K562 (cell line): ENCODE measurements around the gene NEU1. TPM values are rescaled to one million over a fixed set of nuclear protein-coding genes. Genes with fewer than 3 reads are reported as not detected.

Experiments used
- BRF2 ChIP-seq: IDR thresholded peaks from 3 replicates; pipeline ENCODE4 v1.6.1; 2011; ENCODE audit warnings: borderline replicate concordance, mild to moderate bottlenecking; ENCODE audit not compliant: insufficient read length, insufficient read depth
- CREBBP ChIP-seq: IDR thresholded peaks from one replicate; pipeline ENCODE4 v1.6.1; 2012; ENCODE audit warnings: low read depth, mild to moderate bottlenecking, control low read depth, inconsistent platforms, low read length
- ELK1 ChIP-seq: sonication (generic); formaldehyde crosslinking; IDR thresholded peaks from 2 replicates; pipeline ENCODE4 v1.8.1; 2022; ENCODE audit warnings: missing genetic modification reagents
- ELK3 ChIP-seq: fragments of 450-650 bp; formaldehyde crosslinking; IDR thresholded peaks from 2 replicates; pipeline ENCODE4 v1.4.0; 2020; ENCODE audit warnings: mild to moderate bottlenecking
- HES1 ChIP-seq: fragments of 450-650 bp; IDR thresholded peaks from 2 replicates; pipeline ENCODE4 v1.6.1; 2016; ENCODE audit warnings: low read depth, mild to moderate bottlenecking, moderate library complexity
- HMGXB4 ChIP-seq: sonication (generic); formaldehyde crosslinking; IDR thresholded peaks from 2 replicates; pipeline ENCODE4 v1.8.1; 2023; ENCODE audit warnings: mild to moderate bottlenecking, missing genetic modification reagents
- ILF3 ChIP-seq: fragments of 450-650 bp; IDR thresholded peaks from 2 replicates; pipeline ENCODE4 v1.6.1; 2018; ENCODE audit warnings: antibody characterized with exemption, mild to moderate bottlenecking, moderate library complexity, borderline replicate concordance
- NCOA2 ChIP-seq, 2 experiments: fragments of 450-650 bp; IDR thresholded peaks; 2 replicates each; pipeline ENCODE4 v1.6.1; 2018; ENCODE audit warnings: mild to moderate bottlenecking in 2 of 2, moderate library complexity in 1 of 2; ENCODE audit not compliant: partially characterized antibody in 2 of 2
- NCOA4 ChIP-seq: fragments of 450-650 bp; IDR thresholded peaks from 2 replicates; pipeline ENCODE4 v1.6.1; 2018; ENCODE audit warnings: mild to moderate bottlenecking; ENCODE audit not compliant: partially characterized antibody
- PCBP2 ChIP-seq: fragments of 200-400 bp; formaldehyde crosslinking; IDR thresholded peaks from 2 replicates; pipeline ENCODE4 v1.6.1; 2018; ENCODE audit warnings: low read length, low read depth, mild to moderate bottlenecking, moderate library complexity; ENCODE audit not compliant: poor library complexity, severe bottlenecking
- RFX1 ChIP-seq: fragments of 450-650 bp; IDR thresholded peaks from 2 replicates; pipeline ENCODE4 v1.6.1; 2016; ENCODE audit warnings: mild to moderate bottlenecking, moderate library complexity
- SIN3A ChIP-seq, 2 experiments: fragments of 150-350 bp in 1 of 2; IDR thresholded peaks; 2 replicates each; pipeline ENCODE4 v1.6.1; 2011 to 2016; ENCODE audit warnings: borderline replicate concordance in 2 of 2, low read depth in 2 of 2, low read length in 2 of 2, mild to moderate bottlenecking in 2 of 2, moderate library complexity in 2 of 2; ENCODE audit not compliant: control insufficient read depth in 1 of 2
- SMC3 ChIP-seq: conservative IDR thresholded peaks from 2 replicates; pipeline ENCODE4 v1.6.1; 2011; ENCODE audit warnings: low read depth, low read length, improper control_type of control experiment; ENCODE audit not compliant: insufficient read depth
- SNIP1 ChIP-seq: fragments of 450-650 bp; IDR thresholded peaks from 2 replicates; pipeline ENCODE4 v1.7.1; 2017; ENCODE audit warnings: low read depth, mild to moderate bottlenecking
- STAT5A ChIP-seq: IDR thresholded peaks from 2 replicates; pipeline ENCODE4 v1.6.1; 2012; ENCODE audit warnings: low read length, inconsistent platforms, borderline replicate concordance
- XRCC3 ChIP-seq: fragments of 450-650 bp; IDR thresholded peaks from 2 replicates; pipeline ENCODE4 v1.6.1; 2017; ENCODE audit warnings: mild to moderate bottlenecking, moderate library complexity
- ZNF518B ChIP-seq: fragments of 250-450 bp; sonication (Bioruptor Pico); IDR thresholded peaks from 2 replicates; pipeline ENCODE4 v1.5.0; 2021; ENCODE audit warnings: mild to moderate bottlenecking, moderate library complexity
- polyA plus RNA-seq, 8 experiments: library from polyadenylated mRNA; depleted of rRNA in 4 of 8; stranded (reverse) in 5 of 8; unstranded in 3 of 8; fragments of >200 nt; fragmentation: Nextera tagmentation in 2 of 8; fragmentation: Illumina TruSeq in 1 of 8; extraction: Ambion mirVana in 2 of 8; extraction: Trizol in 1 of 8; gene quantifications; 2 replicates each; pipeline versions ENCODE4 v1.2.1 to v1.2.3, GENCODE V29; 2011 to 2014; ENCODE audit warnings: inconsistent platforms in 1 of 8, missing spikeins in 1 of 8
- total RNA-seq, 7 experiments: library from RNA; depleted of rRNA in 6 of 7; stranded (reverse); fragments of >200 nt in 6 of 7; fragmentation: Illumina TruSeq in 2 of 7; extraction: Trizol in 2 of 7; gene quantifications; 2 replicates each; pipeline versions ENCODE4 v1.2.1 to v1.2.3, GENCODE V29; 2011 to 2021; ENCODE audit warnings: low replicate concordance in 1 of 7

Gene NEU1
- total and polyA plus RNA-seq, 9 of the 15 experiments (the other 6 are each of a cell fraction or from before 2014, with no cell fraction given): 14.8 to 67.8 (median 51.0) TPM

GRCh38 chr6:31827286-31828079 is 35.1 kb downstream of the NEU1 start, which contains the start of gene HSPA1B (continued):
- TF ChIP-seq NCOA2 (IDR thresholded peaks at IDR 0.05; ENCODE audit: partially characterized antibody in 2 of 2): no peak
- no peak for TF ChIP-seq BRF2
- no peak for TF ChIP-seq RFX1
- TF ChIP-seq STAT5A: peak; percentile 55; the same call in 1 of the 2 replicates
- TF ChIP-seq ILF3: no peak
- no peak for TF ChIP-seq ZNF518B (CRISPR knock-in tag)
- no peak for TF ChIP-seq CREBBP
- peak; percentile 31; the same call in 1 of the 2 replicates for TF ChIP-seq SMC3
- TF ChIP-seq HMGXB4 (CRISPR knock-in tag): no peak
- TF ChIP-seq SNIP1: no peak
- TF ChIP-seq SIN3A (IDR thresholded peaks at IDR 0.05; ENCODE audit: borderline replicate concordance in 2 of 2, control insufficient read depth in 1 of 2, low read depth in 2 of 2, low read length in 2 of 2): peak; percentile 97
- no peak for TF ChIP-seq ELK1 (CRISPR knock-in tag)
- no peak for TF ChIP-seq ELK3 (CRISPR knock-in tag)
- TF ChIP-seq NCOA4: no peak
- TF ChIP-seq PCBP2: no peak
- no peak for TF ChIP-seq HES1
- TF ChIP-seq XRCC3: no peak
